WTC11 (cell line): Measurements from ENCODE around the gene MAML3.

Experiments
- CTCF ChIP-seq: fragments of 200-600 bp; IDR thresholded peaks from 2 replicates; pipeline ENCODE4 v1.8.0; 2022; ENCODE audit warnings: antibody characterized with exemption
- NFATC4 ChIP-seq: fragments of 250-450 bp; sonication (Bioruptor Pico); IDR thresholded peaks from 2 replicates; pipeline ENCODE4 v1.9.0; 2021; ENCODE audit warnings: mild to moderate bottlenecking
- NR2C2 ChIP-seq: sonication (generic); formaldehyde crosslinking; IDR thresholded peaks from 2 replicates; pipeline ENCODE4 v1.8.0; 2022; ENCODE audit warnings: mild to moderate bottlenecking, missing genetic modification reagents
- SMAD4 ChIP-seq: sonication (generic); formaldehyde crosslinking; IDR thresholded peaks from 2 replicates; pipeline ENCODE4 v1.8.0; 2022; ENCODE audit warnings: mild to moderate bottlenecking, missing genetic modification reagents
- TEAD4 ChIP-seq: sonication (generic); formaldehyde crosslinking; IDR thresholded peaks from 2 replicates; pipeline ENCODE4 v1.8.0; 2022; ENCODE audit warnings: mild to moderate bottlenecking, missing genetic modification reagents

GRCh38 chr4:139768896-139769295 is 385.1 kb downstream of the MAML3 start:
- 0 out of 2 replicates have a peak, but pooled peaks have one; percentile 25 for TF ChIP-seq CTCF
- TF ChIP-seq NFATC4: no peak
- no peak for TF ChIP-seq TEAD4 (CRISPR knock-in tag)
- no peak for TF ChIP-seq NR2C2 (CRISPR knock-in tag)
- no peak for TF ChIP-seq SMAD4 (CRISPR knock-in tag)
